ENCODE measurements around the gene OTUD3.
"Not testable (repeated sequence)": the region's sequence is repeated elsewhere in the genome, so short reads cannot be mapped to it uniquely, and the experiment has no call there.

The OTUD3 gene

GRCh38 chr1:19920132-19920710 lies 38.0 kb downstream of the OTUD3 start:
- DNase-seq: no peak

- DNase-seq: no peak
Observed at GRCh38 chr1:19921310-19921709, 39.1 kb downstream of the OTUD3 start.

- no peak for DNase-seq
Observed at GRCh38 chr1:19922015-19922688, 40.0 kb downstream of the OTUD3 start.

GRCh38 chr1:19923137-19923952 lies 41.1 kb downstream of the OTUD3 start, which contains the start of gene PLA2G2E:
Gene PLA2G2E (minus strand): TSS chr1:19923617. CDS start chr1:19923559, 58 bp downstream.
- no peak for DNase-seq

GRCh38 chr1:19923953-19924346 lies 41.8 kb downstream of the OTUD3 start:
- no peak for DNase-seq

- DNase-seq: no peak
Observed at GRCh38 chr1:19925342-19926070, 43.3 kb downstream of the OTUD3 start.

DNA sequence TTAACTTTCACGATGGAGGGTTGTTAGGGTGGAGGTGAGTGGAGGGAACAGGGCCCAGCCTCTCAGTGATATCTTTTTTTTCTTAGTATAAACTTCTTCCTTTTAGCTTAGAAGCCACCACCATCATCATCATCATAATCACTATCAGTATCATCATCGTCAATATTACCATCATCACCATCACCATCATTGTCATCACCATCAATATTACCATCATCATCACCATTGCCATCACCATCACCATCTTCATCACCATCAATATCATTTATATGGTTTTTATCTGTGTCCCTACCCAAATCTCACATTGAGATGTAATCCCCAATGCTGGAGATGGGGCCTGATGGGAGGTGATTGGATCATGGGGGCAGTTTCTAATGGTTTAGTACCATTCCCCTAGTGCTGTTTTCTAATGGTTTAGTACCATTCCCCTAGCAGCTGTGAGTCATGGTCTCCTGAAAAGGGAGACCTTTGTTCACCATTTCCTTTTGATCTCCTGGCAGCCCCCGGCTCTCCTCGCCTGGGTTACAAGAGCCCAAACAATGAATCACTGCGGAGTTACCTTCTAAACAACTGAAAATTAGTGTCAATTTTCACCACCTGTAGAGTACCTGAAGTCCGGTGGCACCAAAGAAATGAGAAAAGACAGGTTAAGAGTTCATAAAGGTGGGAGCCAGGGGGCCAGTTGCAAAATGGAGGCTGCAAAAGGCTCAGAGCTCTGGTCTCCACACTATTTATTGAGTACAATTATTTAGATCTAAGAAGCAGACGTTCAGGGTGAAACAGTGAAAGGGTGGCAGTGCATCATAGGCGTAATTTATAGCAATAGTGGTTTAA lies 44.3 kb downstream of the OTUD3 start:
- no peak for DNase-seq

DNA sequence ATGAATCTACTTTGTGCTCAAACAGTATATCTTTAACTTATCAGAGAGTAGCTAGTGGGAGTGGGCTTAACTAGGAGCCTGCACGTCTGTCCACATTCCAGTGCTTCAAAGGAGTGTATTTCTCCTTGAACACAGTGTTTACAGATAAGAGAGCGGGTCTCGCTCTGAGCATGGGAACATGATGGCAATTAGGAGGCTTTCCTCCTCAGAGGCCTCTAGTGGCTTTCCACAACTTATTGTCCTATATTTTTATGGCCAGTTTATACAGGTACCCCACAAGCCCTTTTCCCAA lies 44.9 kb downstream of the OTUD3 start:
- DNase-seq: not testable (repeated sequence)

DNA sequence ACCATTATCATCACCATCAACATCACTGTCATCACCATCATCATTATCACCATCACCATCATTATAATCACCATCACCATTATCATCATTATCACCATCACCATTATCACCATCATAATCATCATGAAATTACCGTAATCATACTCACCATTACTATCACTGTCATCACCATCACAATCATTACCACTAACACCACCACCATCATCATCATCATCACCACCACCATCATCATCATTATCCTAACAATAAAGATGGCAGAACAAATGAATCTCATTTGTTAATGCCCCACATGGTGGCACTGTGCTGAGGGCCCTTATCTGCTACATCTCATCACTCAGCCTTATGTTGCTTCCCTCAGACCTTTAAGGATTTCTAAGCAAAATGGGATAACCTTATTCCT lies 50.7 kb downstream of the OTUD3 start:
- no peak for DNase-seq

DNA sequence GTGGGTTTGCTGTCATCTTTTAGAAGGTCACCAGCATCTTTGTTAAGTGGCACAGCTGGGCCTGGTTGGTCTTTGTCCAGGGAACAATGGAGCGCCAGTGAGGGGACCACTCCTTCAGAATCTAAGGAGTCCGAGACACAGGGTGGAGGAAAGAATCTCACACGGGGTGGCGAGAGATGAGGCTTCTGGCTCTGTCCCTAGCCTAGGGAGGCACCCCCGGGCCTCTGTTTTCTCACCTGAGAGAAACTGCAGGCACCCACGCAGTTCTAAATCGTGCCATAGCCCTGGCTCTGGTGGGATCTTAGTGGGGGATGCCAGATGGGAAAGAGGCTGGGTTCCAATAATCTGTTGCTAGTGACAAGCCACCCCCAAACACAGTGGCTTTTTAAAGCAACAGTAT lies 52.1 kb downstream of the OTUD3 start:
- DNase-seq: no peak

GRCh38 chr1:19936061-19936750 lies 54.0 kb downstream of the OTUD3 start:
- no peak for DNase-seq

DNA sequence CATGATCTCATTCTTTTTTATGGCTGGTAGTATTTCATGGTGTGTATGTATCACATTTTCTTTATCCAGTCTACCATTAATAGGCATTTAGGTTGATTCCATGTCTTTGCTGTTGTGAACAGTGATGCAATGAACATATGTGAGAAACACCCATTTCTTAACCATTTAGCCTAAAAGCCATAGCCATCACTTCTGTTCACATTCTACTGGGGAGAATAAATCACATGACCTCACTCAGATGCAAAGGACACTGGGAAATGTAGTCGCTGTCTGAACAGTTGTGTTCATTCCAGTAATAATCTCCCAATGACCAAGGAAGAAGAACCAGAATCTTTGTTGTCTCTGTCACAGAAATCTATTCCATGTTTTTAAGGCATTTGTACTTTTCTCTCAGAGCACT lies 56.3 kb downstream of the OTUD3 start:
- no peak for DNase-seq

GRCh38 chr1:19940486-19941205 lies 58.5 kb downstream of the OTUD3 start:
- DNase-seq: no peak

GRCh38 chr1:19941206-19941568 lies 59.0 kb downstream of the OTUD3 start:
- DNase-seq: no peak

- DNase-seq: no peak
Observed at GRCh38 chr1:19942088-19942487, 59.9 kb downstream of the OTUD3 start.

DNA sequence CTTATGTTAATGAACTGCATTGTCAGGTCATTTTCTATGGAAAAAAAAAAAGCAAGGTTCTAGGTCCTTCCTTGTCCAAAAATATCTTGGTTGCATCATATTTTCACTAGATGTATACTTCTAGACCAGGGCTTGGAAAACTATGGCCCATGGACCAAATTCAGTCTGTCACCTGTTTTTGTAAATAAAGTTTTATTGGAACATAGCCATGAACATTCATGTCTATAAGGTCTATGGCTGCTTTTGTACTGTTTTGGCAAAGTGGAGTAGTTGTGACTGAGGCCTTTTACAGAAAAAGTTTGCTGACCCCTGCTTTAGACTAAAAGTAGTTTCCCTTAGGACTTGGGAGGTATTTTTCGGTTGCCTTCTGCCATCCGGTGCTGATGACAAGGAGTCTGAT lies 60.5 kb downstream of the OTUD3 start:
- no peak for DNase-seq

DNA sequence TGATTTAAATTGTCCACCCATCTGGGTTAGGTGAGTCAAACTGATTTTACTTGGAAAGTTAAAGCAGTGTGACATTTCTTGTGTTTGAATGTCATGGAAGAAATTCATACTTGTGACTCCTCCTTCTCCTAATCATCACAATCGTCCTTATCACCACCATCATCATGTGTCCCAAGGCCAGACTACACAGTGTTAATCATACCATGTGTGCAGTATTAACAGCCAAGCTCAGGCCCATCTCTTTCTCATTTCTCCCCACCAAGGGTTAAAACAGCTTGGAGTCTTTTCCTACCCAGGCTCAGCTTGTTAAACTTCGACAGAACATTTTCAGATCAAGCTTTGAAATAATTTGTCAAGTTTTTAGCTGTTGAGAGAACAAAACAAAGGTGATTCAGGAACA lies 63.7 kb downstream of the OTUD3 start:
- no peak for DNase-seq

DNA sequence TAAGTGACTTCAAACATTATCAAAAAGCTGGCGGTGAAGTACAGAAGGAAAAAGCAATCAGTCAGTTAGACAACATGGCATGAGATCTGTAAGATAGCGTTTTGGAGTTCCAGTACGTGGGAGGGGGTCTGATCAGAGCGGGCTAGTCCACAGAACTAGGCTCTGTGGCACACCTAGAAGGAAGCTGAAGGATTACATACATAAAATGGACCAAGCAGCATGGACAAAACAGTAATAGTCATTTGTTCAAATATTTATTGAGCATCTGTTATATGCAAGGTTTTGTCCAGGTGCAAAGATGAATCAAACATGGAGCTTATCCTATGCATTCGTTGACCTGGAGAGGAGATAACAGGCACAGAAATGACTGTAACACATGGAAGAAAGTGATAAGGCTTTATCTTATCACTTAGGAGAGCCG lies 64.1 kb downstream of the OTUD3 start:
- DNase-seq: no peak

DNA sequence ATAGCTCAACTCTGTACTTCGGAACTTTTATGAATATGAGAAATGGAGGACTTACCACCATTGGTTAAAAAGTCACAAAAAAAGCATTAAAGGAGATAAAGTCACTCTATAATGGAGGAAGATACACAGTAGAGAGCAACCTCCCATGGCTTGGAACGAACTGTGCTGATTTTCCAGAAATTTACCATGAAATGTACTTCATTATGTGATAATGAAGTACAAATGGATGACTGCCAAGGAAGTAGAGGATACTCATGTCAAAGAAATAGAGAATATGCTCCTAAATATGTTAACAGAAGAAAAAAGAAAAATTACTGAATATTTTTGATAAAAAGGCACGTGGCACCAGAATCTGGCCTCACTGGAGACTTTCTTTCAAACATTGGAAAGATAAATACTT lies 64.8 kb downstream of the OTUD3 start:
- DNase-seq: no peak

GRCh38 chr1:19949016-19949415 lies 66.8 kb downstream of the OTUD3 start:
- no peak for DNase-seq

DNA sequence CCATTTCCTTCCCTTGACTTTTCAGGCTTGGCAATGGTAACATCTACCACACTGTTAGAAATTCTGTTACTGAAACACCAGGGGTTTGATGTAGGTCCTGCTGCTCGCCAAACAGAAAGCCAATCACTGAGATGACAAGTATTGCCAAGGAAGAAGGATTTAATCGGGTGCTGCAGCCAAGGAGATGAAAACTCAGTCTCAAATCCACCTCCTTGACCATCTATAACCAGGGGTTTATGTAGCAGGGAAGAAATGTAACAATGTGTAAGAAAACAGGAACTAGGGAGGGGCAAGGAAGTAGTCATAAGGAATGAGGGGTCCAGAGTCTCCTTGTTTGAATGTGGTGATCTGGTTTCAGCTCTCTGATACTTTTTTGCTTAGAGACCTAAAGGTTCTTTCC lies 71.9 kb downstream of the OTUD3 start:
- DNase-seq: no peak

All from NCI-H526 (cell line).